Measurements from ENCODE around the gene CLCN3. TPM values are rescaled to one million over a fixed set of nuclear protein-coding genes. Genes with fewer than 3 reads are reported as not detected.

CLCN3 gene
- total RNA-seq, 1 experiment from 2014 or later, result 15.9 TPM

DNA sequence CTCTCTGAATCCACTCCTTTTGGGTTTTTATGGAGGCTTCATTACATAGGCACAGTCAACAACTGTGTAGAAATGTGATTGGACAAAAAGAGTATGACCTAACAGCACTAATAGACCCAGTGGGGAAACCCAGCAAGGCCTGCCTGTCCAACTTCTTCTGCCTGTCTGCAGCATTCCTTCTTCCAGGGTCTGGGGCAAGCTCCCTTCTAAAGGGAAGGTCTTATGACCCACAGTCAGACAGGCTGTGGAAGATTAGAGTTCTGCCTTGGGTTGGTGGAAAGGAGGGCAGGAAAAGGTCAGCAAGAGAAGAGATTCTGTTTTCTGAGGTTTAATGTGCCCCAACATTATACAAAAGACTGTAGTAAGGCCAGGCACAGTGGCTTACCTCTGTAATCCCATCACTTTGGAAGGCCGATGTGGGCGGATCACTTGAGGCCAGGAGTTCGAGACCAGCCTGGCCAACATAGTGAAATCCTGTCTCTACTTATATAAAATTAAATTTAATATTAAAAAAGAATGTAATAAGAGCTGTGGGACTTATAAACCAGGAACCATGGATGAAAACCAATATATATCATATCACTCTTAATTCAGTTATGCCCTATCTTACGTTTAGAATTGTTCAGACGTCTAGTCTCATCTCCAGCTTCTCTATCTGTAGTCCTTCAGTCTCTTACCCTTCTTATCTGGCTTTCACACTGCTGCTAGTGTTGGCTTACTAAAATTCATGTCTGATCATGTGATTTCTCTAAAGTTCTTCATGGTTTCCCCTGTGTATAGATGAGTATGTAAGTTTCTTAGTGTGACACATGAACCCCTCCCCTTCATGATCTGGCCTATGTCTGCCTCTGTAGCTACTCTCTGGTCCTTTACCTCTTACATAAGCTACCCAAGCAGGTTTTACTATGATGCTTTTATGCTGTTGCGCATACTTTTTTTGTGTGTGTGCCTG is 6.2 kb downstream of the CLCN3 start:
- no peaks in the 10 kb centered on the region for H3K36me3 ChIP-seq (replicated peaks; ENCODE audit: control insufficient read depth, insufficient read depth, low read length)
- no peak for DNase-seq
- H3K4me3 ChIP-seq (ENCODE audit: insufficient read depth, low read depth, low read length), result no peak overlapping the region
- no peaks in the 10 kb centered on the region for H3K27me3 ChIP-seq (ENCODE audit: control insufficient read depth, insufficient read depth, low read length)

DNA sequence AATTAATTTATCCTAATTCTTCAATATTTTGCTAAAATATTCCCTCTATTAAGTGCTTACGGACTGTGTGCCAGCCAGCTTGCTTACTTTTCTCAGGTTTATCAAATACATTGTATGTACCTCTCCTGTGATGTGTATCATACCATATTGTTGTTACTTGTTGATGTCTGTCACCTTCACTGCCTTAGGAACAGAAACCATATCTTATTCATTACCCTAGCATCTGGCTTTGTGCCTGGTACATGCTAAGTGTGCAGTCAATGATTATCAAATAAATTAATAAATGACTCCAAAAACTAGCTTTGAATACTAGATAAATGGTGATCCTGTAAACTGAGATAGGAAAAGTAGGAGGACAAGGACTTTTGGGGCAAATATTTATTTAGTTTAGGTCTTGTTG is 6.9 kb downstream of the CLCN3 start:
- DNase-seq, result no peak
- H3K4me3 ChIP-seq (ENCODE audit: insufficient read depth, low read depth, low read length), result no peak overlapping the region
- H3K27me3 ChIP-seq (ENCODE audit: control insufficient read depth, insufficient read depth, low read length), result no peaks in the 10 kb centered on the region

DNA sequence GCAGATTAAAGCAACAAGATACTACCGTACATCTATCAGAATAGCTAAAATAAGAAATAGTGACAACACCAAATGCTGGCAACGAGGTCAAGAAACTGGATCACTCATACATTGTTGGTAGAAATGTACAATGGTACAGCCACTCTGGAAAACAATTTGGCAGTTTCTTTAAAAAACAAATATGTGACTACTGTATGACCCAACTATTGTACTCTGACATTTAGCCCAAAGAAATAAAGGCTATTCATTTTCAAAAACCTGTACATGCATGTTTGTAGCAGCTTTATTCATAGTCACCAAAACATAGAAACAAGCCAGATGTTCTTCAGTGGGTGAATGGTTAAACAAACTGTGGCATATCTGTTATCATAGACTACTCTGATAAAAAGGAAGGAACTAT is 8.2 kb downstream of the CLCN3 start:
- Histone ChIP-seq H3K4me3 (ENCODE audit: insufficient read depth, low read depth, low read length) (no peak overlapping the region), H3K36me3 (replicated peaks; ENCODE audit: control insufficient read depth, insufficient read depth, low read length) (no peaks in the 10 kb centered on the region), H3K27me3 (ENCODE audit: control insufficient read depth, insufficient read depth, low read length) (no peaks in the 10 kb centered on the region)
- DNase-seq, result no peak

More for the DNA sequence above, 6.9 kb downstream of the CLCN3 start:
- H3K36me3 ChIP-seq (replicated peaks; ENCODE audit: control insufficient read depth, insufficient read depth, low read length), result no peaks in the 10 kb centered on the region

DNA sequence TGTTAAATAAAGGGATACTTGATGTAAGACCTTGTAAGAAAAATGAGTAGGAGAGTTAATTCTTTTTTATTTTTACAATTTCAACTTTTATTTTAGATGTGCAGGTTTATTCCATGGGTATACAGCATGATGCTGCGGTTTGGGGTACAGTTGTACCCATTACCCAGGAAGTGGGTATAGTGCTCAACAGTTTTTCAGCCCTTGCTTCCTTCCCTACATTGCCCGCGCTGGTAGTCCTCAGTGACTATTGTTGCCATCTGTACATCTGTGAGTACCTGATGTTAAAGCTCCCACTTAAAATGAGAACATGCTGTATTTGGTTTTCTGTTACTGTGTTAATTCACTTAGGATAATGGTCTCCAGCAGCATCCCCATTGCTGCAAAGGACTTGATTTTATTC is 9.7 kb downstream of the CLCN3 start:
- Histone ChIP-seq H3K4me3 (ENCODE audit: insufficient read depth, low read depth, low read length) (no peak overlapping the region), H3K36me3 (replicated peaks; ENCODE audit: control insufficient read depth, insufficient read depth, low read length) (no peaks in the 10 kb centered on the region), H3K27me3 (ENCODE audit: control insufficient read depth, insufficient read depth, low read length) (no peaks in the 10 kb centered on the region)
- DNase-seq, result no peak

DNA sequence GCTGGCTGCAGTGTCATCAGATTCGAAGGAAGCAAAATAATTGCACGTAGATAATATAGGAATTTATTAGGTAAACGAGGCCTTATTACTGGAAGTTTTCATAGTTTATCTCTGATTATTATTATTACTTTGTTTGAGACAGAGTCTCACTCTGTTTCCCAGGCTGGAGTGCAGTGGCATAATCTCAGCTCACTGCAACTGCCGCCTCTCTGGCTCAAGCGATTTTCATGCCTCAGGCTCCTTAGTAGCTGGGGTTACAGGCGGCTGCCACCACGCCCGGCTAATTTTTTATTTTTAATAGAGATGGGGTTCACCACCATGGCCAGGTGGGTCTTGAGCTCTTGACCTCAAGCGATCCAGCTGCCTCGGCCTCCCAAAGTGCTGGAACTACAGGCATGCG is 12.5 kb downstream of the CLCN3 start:
- no peak for DNase-seq
- H3K27me3 ChIP-seq (ENCODE audit: control insufficient read depth, insufficient read depth, low read length), result no peaks in the 10 kb centered on the region
- no peaks in the 10 kb centered on the region; the same call in 1 of the 2 replicates for H3K36me3 ChIP-seq (replicated peaks; ENCODE audit: control insufficient read depth, insufficient read depth, low read length)
- no peak overlapping the region for H3K4me3 ChIP-seq (ENCODE audit: insufficient read depth, low read depth, low read length)

DNA sequence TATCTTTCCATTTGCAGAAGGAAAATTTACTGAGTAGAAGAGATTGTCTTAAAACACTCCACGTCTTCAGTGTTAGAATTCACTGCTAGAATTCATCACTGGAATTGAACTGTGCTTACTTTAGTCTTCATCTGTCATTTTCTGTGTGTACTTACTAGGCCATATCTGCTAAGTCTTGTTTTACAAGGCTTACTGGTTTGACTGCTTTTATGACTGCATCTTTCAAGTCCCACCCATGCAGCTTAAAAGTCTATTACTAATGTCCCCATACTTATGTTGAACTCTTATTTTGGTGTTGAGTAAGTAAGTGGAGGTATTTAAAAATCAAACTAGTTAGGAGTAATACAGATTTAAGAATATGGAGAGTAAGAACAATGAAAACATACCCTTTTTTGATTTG is 14.6 kb downstream of the CLCN3 start:
- DNase-seq, result no peak
- Histone ChIP-seq H3K27me3 (ENCODE audit: control insufficient read depth, insufficient read depth, low read length) (no peaks in the 10 kb centered on the region), H3K36me3 (replicated peaks; ENCODE audit: control insufficient read depth, insufficient read depth, low read length) (peaks cover 1% of the 10 kb centered on the region; the same call in 1 of the 2 replicates), H3K4me3 (ENCODE audit: insufficient read depth, low read depth, low read length) (no peak overlapping the region)

DNA sequence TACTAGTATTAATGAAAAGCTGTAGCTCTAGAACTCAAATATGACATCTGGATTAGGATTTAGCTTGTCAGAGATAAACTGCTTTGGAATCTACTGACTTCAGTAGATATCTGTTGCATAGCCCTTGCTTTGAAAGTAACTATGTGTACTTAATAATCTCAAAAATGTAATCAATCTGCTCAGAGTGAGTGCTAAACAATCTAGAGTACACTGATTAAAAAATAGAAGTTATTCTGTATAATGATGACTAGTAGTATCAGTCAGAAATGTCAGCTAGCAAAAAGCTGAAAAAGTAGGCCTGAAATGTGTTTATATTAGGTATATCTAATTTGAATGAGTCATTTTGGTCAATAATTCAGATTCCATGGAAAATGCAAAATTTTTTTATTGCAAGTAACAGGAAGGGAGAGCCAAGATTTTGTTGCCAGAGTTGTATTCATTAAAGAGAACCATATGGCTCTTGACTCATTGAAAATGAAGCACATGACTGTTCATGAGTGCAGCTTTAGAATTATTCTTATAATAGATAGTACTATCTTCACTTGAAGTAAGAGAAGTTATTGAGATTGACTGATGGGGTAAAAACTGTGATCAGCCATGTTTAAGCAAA is 20.0 kb downstream of the CLCN3 start:
- DNase-seq, result no peak
- peaks cover 1% of the 10 kb centered on the region; the same call in 1 of the 2 replicates for H3K36me3 ChIP-seq (replicated peaks; ENCODE audit: control insufficient read depth, insufficient read depth, low read length)
- no peak overlapping the region for H3K4me3 ChIP-seq (ENCODE audit: insufficient read depth, low read depth, low read length)
- H3K27me3 ChIP-seq (ENCODE audit: control insufficient read depth, insufficient read depth, low read length), result no peaks in the 10 kb centered on the region

DNA sequence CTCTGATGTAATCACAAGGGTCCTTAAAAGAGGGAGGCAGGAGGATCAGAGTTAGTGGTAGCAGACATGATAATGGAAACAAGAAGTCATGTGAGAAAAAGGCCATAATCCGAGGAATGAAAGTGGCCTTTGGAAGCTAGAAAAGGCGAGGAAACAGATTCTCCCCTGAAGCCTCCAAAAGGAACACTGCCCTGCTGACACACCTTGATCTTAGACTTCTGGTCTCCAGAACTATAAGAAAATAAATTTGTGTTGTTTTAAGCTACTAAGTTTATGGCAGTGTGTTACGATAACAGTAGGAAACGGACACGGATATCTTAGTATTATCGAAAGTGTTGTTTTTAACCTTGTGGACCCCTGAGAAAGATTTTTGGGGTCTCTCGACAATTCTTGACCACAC is 24.4 kb downstream of the CLCN3 start:
- H3K27me3 ChIP-seq (ENCODE audit: control insufficient read depth, insufficient read depth, low read length), result no peaks in the 10 kb centered on the region
- H3K36me3 ChIP-seq (replicated peaks; ENCODE audit: control insufficient read depth, insufficient read depth, low read length), result no peaks in the 10 kb centered on the region
- H3K4me3 ChIP-seq (ENCODE audit: insufficient read depth, low read depth, low read length), result no peak overlapping the region
- no peak for DNase-seq

DNA sequence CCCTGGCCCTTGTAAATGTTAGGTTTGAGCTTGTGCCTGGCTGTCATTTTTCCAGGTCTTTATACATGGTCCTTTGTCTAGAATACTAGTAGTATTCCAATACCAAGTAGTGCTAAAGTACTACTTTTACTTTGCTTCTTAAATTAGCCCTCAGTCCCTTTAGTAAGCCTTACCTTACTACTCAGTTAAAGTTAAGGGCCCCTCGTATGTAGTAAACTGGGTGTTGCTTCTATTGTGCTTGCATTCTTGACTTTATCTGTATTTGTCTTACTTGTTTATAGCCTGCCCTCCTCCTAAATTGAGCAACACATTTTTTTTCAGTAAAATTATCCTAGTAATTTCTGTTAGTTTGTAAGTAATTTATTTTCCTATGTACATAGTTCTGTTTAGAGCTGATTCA is 25.2 kb downstream of the CLCN3 start:
- DNase-seq, result no peak
- Histone ChIP-seq H3K27me3 (ENCODE audit: control insufficient read depth, insufficient read depth, low read length) (no peaks in the 10 kb centered on the region), H3K36me3 (replicated peaks; ENCODE audit: control insufficient read depth, insufficient read depth, low read length) (no peaks in the 10 kb centered on the region), H3K4me3 (ENCODE audit: insufficient read depth, low read depth, low read length) (no peak overlapping the region)

DNA sequence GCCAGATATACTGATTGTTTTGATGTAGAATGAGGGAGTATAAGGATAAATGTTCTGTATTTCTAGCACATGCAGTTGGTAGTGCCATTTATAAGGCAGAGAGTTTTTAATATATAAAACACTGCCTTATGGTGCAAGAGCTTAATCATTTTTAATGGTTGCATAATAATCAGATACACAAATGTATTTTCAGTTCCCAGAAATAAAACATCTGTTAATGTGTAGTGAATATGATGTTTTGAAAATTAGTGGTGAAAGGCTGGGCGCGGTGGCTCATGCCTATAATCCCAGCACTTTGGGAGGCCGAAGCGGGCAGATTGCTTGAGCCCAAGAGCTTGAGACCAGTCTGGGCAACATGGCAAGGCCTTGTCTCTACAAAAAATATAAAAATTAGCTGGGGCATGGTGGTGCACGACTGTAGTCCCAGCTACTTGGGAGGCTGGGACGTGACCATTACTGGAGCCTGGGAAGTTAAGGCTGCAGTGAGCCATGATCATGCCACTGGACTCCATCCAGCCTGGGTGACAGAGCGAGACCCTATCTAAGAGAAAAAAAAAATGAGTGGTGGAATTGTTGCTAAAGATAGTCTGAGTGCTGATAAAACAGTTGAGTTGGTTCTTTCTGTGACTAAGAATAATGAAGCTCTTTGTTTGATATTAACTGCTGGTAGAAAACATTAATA is 29.3 kb downstream of the CLCN3 start:
- H3K27me3 ChIP-seq (ENCODE audit: control insufficient read depth, insufficient read depth, low read length), result no peaks in the 10 kb centered on the region
- no peak overlapping the region for H3K4me3 ChIP-seq (ENCODE audit: insufficient read depth, low read depth, low read length)
- H3K36me3 ChIP-seq (replicated peaks; ENCODE audit: control insufficient read depth, insufficient read depth, low read length), result no peaks in the 10 kb centered on the region
- DNase-seq, result no peak

DNA sequence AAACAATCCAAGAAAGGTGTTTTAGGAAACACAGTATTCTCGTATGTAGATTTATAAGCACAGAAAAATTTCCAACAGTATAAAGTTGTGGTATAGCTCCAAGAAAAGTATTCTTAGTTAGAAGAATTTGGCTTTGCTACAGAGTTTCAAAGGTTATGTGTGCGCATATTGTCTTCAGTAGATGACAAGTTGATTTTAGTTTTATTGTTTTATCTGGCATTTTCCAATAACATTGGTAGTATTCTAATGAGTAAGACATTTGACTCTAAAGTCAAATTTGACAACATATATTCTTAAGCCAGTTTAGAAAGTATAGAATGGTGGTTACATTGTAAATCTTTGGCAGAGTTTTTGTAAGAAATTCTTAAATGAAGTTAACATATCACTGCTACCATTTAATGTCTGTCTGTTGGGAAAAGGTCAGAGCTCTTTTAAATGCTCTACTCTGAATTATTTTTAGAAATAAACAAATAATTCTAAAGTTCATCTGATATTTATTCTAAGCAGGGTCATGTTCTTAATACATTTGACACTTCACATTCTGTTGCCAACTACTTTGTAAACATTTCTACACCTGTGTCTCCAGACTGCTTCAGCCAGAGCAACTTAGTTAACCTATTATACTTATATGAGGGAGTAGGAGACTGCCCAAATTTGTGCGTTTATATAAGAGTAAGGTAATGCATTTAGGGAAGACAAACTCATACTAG is 30.0 kb downstream of the CLCN3 start:
- Histone ChIP-seq H3K4me3 (ENCODE audit: insufficient read depth, low read depth, low read length) (no peak overlapping the region), H3K36me3 (replicated peaks; ENCODE audit: control insufficient read depth, insufficient read depth, low read length) (no peaks in the 10 kb centered on the region), H3K27me3 (ENCODE audit: control insufficient read depth, insufficient read depth, low read length) (no peaks in the 10 kb centered on the region)
- no peak for DNase-seq

DNA sequence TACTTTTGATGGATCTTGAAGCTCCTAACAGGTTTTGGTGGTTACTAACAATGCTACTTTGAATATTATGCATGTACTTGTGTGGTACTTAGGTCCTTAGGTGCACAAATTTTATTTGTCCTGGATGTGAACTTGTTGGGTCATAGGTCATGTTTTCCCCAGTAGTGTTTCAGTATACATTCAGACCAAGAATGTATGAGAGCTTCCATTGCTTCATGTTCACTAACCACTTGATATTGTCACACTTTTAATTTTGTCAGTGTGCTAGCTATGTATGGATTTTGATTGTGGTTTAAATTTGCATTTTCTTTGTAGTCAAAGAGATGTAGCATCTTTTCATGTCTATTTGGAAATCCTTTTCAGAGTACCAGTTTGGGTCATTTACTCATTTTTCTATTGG is 32.2 kb downstream of the CLCN3 start:
- DNase-seq, result no peak

DNA sequence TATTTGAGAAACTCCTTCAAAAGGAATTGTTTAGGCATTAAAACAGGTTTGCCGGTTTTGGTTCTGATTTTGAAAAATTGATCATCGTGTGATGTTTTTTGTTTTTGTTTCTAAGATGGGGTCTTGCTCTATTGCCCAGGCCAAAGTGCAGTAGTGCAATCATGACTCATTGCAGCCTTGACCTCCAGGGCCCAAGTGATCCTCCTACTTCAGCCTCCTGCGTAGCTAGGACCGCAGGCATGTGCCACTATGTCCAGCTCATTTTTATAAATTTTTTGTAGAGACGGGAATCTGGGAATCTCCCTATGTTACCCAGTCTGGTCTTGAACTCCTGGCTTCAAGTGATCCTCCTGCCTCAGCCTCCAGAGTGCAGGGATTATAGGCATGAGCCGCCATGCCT is 35.0 kb downstream of the CLCN3 start:
- no peak for DNase-seq
- Histone ChIP-seq H3K36me3 (replicated peaks; ENCODE audit: control insufficient read depth, insufficient read depth, low read length) (no peaks in the 10 kb centered on the region), H3K4me3 (ENCODE audit: insufficient read depth, low read depth, low read length) (no peak overlapping the region), H3K27me3 (ENCODE audit: control insufficient read depth, insufficient read depth, low read length) (no peaks in the 10 kb centered on the region)

More for the DNA sequence above, 32.2 kb downstream of the CLCN3 start:
- Histone ChIP-seq H3K36me3 (replicated peaks; ENCODE audit: control insufficient read depth, insufficient read depth, low read length) (no peaks in the 10 kb centered on the region), H3K4me3 (ENCODE audit: insufficient read depth, low read depth, low read length) (no peak overlapping the region), H3K27me3 (ENCODE audit: control insufficient read depth, insufficient read depth, low read length) (no peaks in the 10 kb centered on the region)

DNA sequence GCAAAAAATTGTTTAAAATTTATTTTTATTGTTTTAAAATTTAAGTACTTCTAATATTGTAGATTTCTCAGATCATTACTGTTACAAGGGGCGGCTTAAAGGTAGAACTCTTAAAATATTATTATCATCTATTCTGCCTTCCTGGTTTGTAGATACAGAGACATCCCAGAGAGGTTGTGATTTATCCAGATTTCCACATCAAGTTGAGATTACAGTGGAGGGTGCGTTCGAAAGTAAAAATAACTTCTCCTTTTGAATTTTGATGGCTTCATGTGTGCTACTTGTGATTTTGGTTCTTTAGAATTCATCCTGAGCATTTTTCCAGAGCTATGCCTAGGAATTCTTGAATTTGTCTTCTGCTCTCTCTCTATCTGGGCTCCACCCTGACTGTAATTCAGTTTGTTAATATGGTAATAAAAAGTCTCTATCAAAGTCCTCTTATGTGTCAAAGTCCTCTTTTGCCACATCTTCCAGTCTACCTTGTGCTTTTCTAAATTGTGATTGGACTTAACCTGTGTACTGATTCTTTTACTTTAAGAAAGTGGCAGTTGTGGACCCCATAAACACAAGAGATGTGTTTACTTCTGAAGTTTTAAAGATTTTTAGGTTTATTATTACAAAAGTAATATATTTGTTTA is 37.2 kb downstream of the CLCN3 start:
- no peak overlapping the region for H3K4me3 ChIP-seq (ENCODE audit: insufficient read depth, low read depth, low read length)
- DNase-seq, result no peak
- no peaks in the 10 kb centered on the region for H3K27me3 ChIP-seq (ENCODE audit: control insufficient read depth, insufficient read depth, low read length)
- H3K36me3 ChIP-seq (replicated peaks; ENCODE audit: control insufficient read depth, insufficient read depth, low read length), result no peaks in the 10 kb centered on the region
